ENCODE results near the gene CD33.

GRCh38 chr19:51181913-51182419, 42.9 kb upstream of the CD33 start:
- no peak for TF ChIP-seq CTCF (IDR thresholded peaks at IDR 0.05; ENCODE audit: low read depth, low read length, poor library complexity, severe bottlenecking)
- no peak for TF ChIP-seq EZH2phosphoT487 (IDR thresholded peaks at IDR 0.05; ENCODE audit: borderline replicate concordance, low read length)
